Panc1 (cell line): ENCODE results near the gene UBA1. TPM values are rescaled to one million over a fixed set of nuclear protein-coding genes. Genes with fewer than 3 reads are reported as not detected.

Experiments used
- ATAC-seq: fragments of 200-7000 bp; cut with Tn5 transposase; 2 replicates; pipeline ENCODE4 v1.9.1; 2020; ENCODE audit warnings: mild to moderate bottlenecking, moderate library complexity
- BruUV-seq: library from RNA; stranded (reverse); fragments of 400-500 nt; replicated peaks from 2 replicates; lab custom pipeline; 2021; lab: Mats Ljungman, UMichigan
- CTCF ChIA-PET: fragments of 300-600 bp; sonication (Branson Sonifier 250); formaldehyde crosslinking; loops from one replicate; lab custom pipeline; 2022; ENCODE audit warnings: antibody characterized with exemption; lab: Charles Lee
- POLR2A ChIA-PET: fragments of 300-600 bp; sonication (Branson Sonifier 250); formaldehyde crosslinking; loops from one replicate; lab custom pipeline; 2022; ENCODE audit warnings: antibody characterized with exemption; lab: Charles Lee
- DNase-seq: peaks from one replicate; pipeline ENCODE4 v3.0.0-alpha.2; 2010; ENCODE audit warnings: low read depth, low spot score
- H3K27ac ChIP-seq: 2 replicates; pipeline ENCODE4 v1.5.1; 2011; ENCODE audit warnings: mild to moderate bottlenecking, low read length, inconsistent platforms
- H3K27me3 ChIP-seq: fragments of 200-500 bp; sonication (Bioruptor generic); 2 replicates; pipeline ENCODE4 v1.6.0; 2014; ENCODE audit warnings: low read length, inconsistent platforms; ENCODE audit not compliant: control insufficient read depth, insufficient read depth
- H3K36me3 ChIP-seq: fragments of 200-500 bp; sonication (Bioruptor generic); 2 replicates; pipeline ENCODE4 v1.5.1; 2014; ENCODE audit warnings: inconsistent platforms, mild to moderate bottlenecking, low read length, moderate library complexity; ENCODE audit not compliant: control insufficient read depth, insufficient read depth
- H3K4me1 ChIP-seq: 2 replicates; pipeline ENCODE4 v1.5.1; 2011; ENCODE audit warnings: inconsistent platforms, mild to moderate bottlenecking, low read length, moderate library complexity; ENCODE audit not compliant: control insufficient read depth, insufficient read depth
- H3K4me3 ChIP-seq, 2 experiments: 2 replicates each; pipeline ENCODE4 v1.5.1; 2011 to 2012; ENCODE audit warnings: low read depth in 2 of 2, low read length in 2 of 2, mild to moderate bottlenecking in 2 of 2, inconsistent platforms in 1 of 2, moderate library complexity in 1 of 2
- H3K9me3 ChIP-seq: fragments of 200-500 bp; sonication (Bioruptor generic); 2 replicates; pipeline ENCODE4 v1.5.1; 2014; ENCODE audit warnings: low read depth, mild to moderate bottlenecking, inconsistent platforms, low read length, moderate library complexity; ENCODE audit not compliant: control insufficient read depth, insufficient read depth
- POLR2AphosphoS5 ChIP-seq: IDR thresholded peaks from 2 replicates; pipeline ENCODE4 v1.6.1; 2012; ENCODE audit warnings: mild to moderate bottlenecking, low read depth, low read length, moderate library complexity
- REST ChIP-seq, 2 experiments: IDR thresholded peaks; 2 replicates each; pipeline ENCODE4 v1.6.1; 2011 to 2012; ENCODE audit warnings: low read depth in 2 of 2, control low read depth in 1 of 2, low read length in 1 of 2, mild to moderate bottlenecking in 1 of 2, moderate library complexity in 1 of 2; ENCODE audit not compliant: insufficient read depth in 1 of 2
- SIN3A ChIP-seq: IDR thresholded peaks from 2 replicates; pipeline ENCODE4 v1.6.1; 2012; ENCODE audit warnings: low read depth, mild to moderate bottlenecking, low read length, moderate library complexity, borderline replicate concordance; ENCODE audit not compliant: insufficient read depth
- TCF7L2 ChIP-seq: IDR thresholded peaks from 2 replicates; pipeline ENCODE4 v1.6.1; 2011; ENCODE audit warnings: mild to moderate bottlenecking, low read depth, low read length, inconsistent platforms
- in situ Hi-C: cut with HindIII; loops from 2 replicates; pipeline ENCODE4 v1.10.0; 2016; ENCODE audit warnings: low sequenced_read_pairs, low pct_unique_long_range_greater_than_20kb
- intact Hi-C: fragments of 100-400 bp; cut with micrococcal nuclease; formaldehyde crosslinking; loops from one replicate; pipeline ENCODE4 v1.10.0; 2022; ENCODE audit not compliant: unreplicated experiment
- total RNA-seq: library from RNA; stranded (reverse); gene quantifications from one replicate; pipeline ENCODE4 v1.2.1, GENCODE V29; 2021; ENCODE audit not compliant: unreplicated experiment
- TF ChIP-seq, protein P1 (sequence below): fragments of 450-650 bp; IDR thresholded peaks from 2 replicates; pipeline ENCODE4 v1.5.1; 2017; ENCODE audit warnings: mild to moderate bottlenecking

The UBA1 gene
- total RNA-seq, 1 experiment from 2014 or later: 302 TPM

DNA sequence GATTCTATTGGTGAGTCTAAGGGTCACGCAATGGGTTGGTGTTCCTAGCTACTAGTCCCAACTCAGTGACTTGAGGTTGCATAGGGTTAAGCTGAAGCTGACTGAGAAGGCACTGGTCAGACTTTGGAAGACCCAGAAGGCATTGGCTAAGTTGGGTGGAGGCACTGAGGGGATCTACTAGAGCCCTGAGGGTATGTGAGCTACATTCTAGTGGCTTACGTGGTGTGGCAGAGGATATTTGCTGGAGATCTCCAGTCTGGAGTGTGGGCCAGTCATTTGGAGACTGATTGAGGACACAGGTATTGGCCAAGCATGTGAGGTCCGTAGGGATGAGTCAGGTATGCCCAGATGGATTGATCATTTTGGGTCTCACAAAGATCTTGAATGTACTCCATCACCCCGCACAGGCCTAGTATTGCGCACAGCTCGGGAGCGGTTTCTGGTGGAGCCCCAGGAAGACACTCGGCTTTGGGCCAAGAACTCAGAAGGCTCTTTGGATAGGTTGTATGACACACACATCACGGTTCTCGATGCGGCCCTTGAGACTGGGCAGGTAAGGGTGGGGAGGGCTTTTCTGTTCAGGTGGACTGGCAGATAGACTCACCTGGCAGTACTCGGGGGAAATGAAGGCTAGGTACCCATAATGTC, 46.4 kb downstream of the UBA1 start:
- Histone ChIP-seq H3K4me1 (peaks cover under 1% of the 10 kb centered on the region; the same call in 1 of the 2 replicates), H3K4me3 (no peak overlapping the region), H3K9me3 (no peaks in the 10 kb centered on the region), H3K27ac (no peak overlapping the region), H3K27me3 (no peaks in the 10 kb centered on the region), H3K36me3 (no peaks in the 10 kb centered on the region; the same call in none of the 2 replicates)
- in situ Hi-C loops (no loop called here), intact Hi-C loops (no loop called here)
- TF ChIP-seq POLR2AphosphoS5: no peak
- TF ChIP-seq SIN3A: no peak
- TF ChIP-seq, protein P1, sequence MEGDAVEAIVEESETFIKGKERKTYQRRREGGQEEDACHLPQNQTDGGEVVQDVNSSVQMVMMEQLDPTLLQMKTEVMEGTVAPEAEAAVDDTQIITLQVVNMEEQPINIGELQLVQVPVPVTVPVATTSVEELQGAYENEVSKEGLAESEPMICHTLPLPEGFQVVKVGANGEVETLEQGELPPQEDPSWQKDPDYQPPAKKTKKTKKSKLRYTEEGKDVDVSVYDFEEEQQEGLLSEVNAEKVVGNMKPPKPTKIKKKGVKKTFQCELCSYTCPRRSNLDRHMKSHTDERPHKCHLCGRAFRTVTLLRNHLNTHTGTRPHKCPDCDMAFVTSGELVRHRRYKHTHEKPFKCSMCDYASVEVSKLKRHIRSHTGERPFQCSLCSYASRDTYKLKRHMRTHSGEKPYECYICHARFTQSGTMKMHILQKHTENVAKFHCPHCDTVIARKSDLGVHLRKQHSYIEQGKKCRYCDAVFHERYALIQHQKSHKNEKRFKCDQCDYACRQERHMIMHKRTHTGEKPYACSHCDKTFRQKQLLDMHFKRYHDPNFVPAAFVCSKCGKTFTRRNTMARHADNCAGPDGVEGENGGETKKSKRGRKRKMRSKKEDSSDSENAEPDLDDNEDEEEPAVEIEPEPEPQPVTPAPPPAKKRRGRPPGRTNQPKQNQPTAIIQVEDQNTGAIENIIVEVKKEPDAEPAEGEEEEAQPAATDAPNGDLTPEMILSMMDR: no peak
- no peak for TF ChIP-seq REST (IDR thresholded peaks at IDR 0.05; ENCODE audit: insufficient read depth in 1 of 2, low read depth in 2 of 2, low read length in 1 of 2)
- no peak for TF ChIP-seq TCF7L2
- no TSS peak for BruUV-seq
- no peak for ATAC-seq
- ChIA-PET POLR2A (no interaction called here), CTCF (no interaction called here)
- DNase-seq: no peak

- ATAC-seq: no peak
- Histone ChIP-seq H3K36me3 (no peaks in the 10 kb centered on the region; the same call in none of the 2 replicates), H3K27me3 (no peaks in the 10 kb centered on the region), H3K27ac (no peak overlapping the region), H3K4me1 (no peaks in the 10 kb centered on the region; the same call in 1 of the 2 replicates), H3K9me3 (no peaks in the 10 kb centered on the region), H3K4me3 (no peak overlapping the region)
- in situ Hi-C loops (no loop called here), intact Hi-C loops (no loop called here)
- TF ChIP-seq POLR2AphosphoS5: no peak
- TF ChIP-seq REST (IDR thresholded peaks at IDR 0.05; ENCODE audit: insufficient read depth in 1 of 2, low read depth in 2 of 2, low read length in 1 of 2): no peak
- no peak for TF ChIP-seq SIN3A
- TF ChIP-seq TCF7L2: no peak
- TF ChIP-seq, protein P1: no peak
- BruUV-seq: no TSS peak
- CTCF ChIA-PET: no interaction called here
- DNase-seq: no peak
- POLR2A ChIA-PET: no interaction called here
Measured at GRCh38 chrX:47240619-47241018, 47.0 kb downstream of the UBA1 start.
